ENCODE measurements around the gene ILF3.
"Not testable (repeated sequence)": the region's sequence is repeated elsewhere in the genome, so short reads cannot be mapped to it uniquely, and the experiment has no call there.

The ILF3 gene

GRCh38 chr19:10671922-10672321 lies 17.8 kb downstream of the ILF3 start:
- CTCF ChIA-PET, result interaction anchor here (2.7 to 4.2 kb wide), 2 partner anchors 28 to 91 kb away, joined by 13 to 14 read pairs; no protein-coding TSS in a partner anchor
- H3K4me3 Mint-ChIP-seq, H3K27ac Mint-ChIP-seq, DNase-seq, H3K27me3 Mint-ChIP-seq, H3K4me1 Mint-ChIP-seq, H3K9me3 Mint-ChIP-seq: not testable (repeated sequence)
- H3K36me3 Mint-ChIP-seq, result peaks cover 33% of the 10 kb centered on the region

DNA sequence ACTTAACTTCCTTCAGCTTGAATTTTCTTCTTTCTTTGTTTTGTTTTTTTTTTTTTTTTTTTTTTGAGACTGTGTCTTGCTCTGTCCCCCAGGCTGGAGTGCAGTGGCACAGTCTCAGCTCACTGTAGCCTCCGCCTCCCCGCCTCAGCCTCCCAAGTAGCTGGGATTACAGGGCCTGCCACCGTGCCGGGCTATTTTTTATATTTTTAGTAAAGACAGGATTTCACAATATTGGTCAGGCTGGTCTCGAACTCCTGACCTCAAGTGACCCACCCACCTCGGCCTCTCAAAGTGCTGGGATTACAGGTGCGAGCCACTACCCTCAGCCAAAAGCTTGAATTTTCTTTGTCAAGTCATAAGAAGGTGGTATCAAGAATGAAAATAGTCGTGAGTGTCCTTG lies 21.1 kb downstream of the ILF3 start:
- CTCF ChIA-PET, result interaction anchor here (1.5 kb wide), 1 partner anchor 94 kb away, joined by 4 read pairs; no protein-coding TSS in a partner anchor
- H3K4me1 Mint-ChIP-seq, DNase-seq, H3K4me3 Mint-ChIP-seq, H3K9me3 Mint-ChIP-seq, H3K27ac Mint-ChIP-seq, H3K27me3 Mint-ChIP-seq: not testable (repeated sequence)
- peaks cover 49% of the 10 kb centered on the region for H3K36me3 Mint-ChIP-seq

- CTCF ChIA-PET, result interaction anchor here (1.5 kb wide), 1 partner anchor 22 kb away, joined by 6 read pairs; no protein-coding TSS in a partner anchor
- no peak overlapping the region for H3K27ac Mint-ChIP-seq
These were observed 23.6 kb downstream of the ILF3 start for GRCh38 chr19:10677751-10678150.

GRCh38 chr19:10678813-10679212 lies 24.7 kb downstream of the ILF3 start:
- Mint-ChIP-seq H3K36me3 (peaks cover 48% of the 10 kb centered on the region), H3K27me3 (no peaks in the 10 kb centered on the region), H3K4me1 (no peaks in the 10 kb centered on the region), H3K27ac (no peak overlapping the region), H3K9me3 (no peaks in the 10 kb centered on the region), H3K4me3 (no peak overlapping the region)
- CTCF ChIA-PET, result interaction anchor here (1.5 kb wide), 1 partner anchor 21 kb away, joined by 6 read pairs; no protein-coding TSS in a partner anchor
- no peak for DNase-seq

More at GRCh38 chr19:10677751-10678150, 23.6 kb downstream of the ILF3 start:
- no peak for DNase-seq
- no peak overlapping the region for H3K4me3 Mint-ChIP-seq
- no peaks in the 10 kb centered on the region for H3K4me1 Mint-ChIP-seq
- H3K9me3 Mint-ChIP-seq, result no peaks in the 10 kb centered on the region
- no peaks in the 10 kb centered on the region for H3K27me3 Mint-ChIP-seq
- peaks cover 50% of the 10 kb centered on the region for H3K36me3 Mint-ChIP-seq

DNA sequence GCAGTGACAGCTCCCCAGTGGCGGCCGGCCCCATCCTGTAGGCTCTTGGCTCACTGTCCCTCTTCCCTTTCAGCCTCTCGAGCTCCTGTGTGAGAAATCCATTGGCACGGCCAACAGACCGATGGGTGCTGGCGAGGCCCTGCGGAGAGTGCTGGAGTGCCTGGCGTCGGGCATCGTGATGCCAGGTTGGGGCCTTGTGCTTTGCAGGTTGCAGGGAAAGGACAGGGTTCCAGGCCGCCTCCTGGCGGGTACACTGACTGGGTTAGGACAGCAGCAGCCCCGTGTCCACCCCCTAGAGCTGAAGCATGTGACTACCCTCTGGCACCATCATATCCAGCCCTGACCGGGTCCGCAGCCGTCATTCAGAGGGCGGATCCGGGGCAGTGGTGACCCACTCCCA lies 25.6 kb downstream of the ILF3 start:
- peaks cover 56% of the 10 kb centered on the region for H3K36me3 Mint-ChIP-seq
- CTCF ChIA-PET, result interaction anchor here (1.5 kb wide), 1 partner anchor 18 kb away, joined by 3 read pairs; no protein-coding TSS in a partner anchor
- DNase-seq, result no peak
- no peaks in the 10 kb centered on the region for H3K27me3 Mint-ChIP-seq
- H3K4me3 Mint-ChIP-seq, result no peak overlapping the region
- H3K9me3 Mint-ChIP-seq, result no peaks in the 10 kb centered on the region
- no peak overlapping the region for H3K27ac Mint-ChIP-seq
- H3K4me1 Mint-ChIP-seq, result no peaks in the 10 kb centered on the region

- H3K4me3 Mint-ChIP-seq, result no peak overlapping the region
- no peak for DNase-seq
- peaks cover 52% of the 10 kb centered on the region for H3K36me3 Mint-ChIP-seq
- H3K27ac Mint-ChIP-seq, result no peak overlapping the region
- no peaks in the 10 kb centered on the region for H3K9me3 Mint-ChIP-seq
- H3K27me3 Mint-ChIP-seq, result no peaks in the 10 kb centered on the region
- no peaks in the 10 kb centered on the region for H3K4me1 Mint-ChIP-seq
- CTCF ChIA-PET, result interaction anchor here (0.9 to 1.5 kb wide), 2 partner anchors 17 to 100 kb away, joined by 3 read pairs; no protein-coding TSS in a partner anchor
These were observed 26.5 kb downstream of the ILF3 start for GRCh38 chr19:10680545-10681135.

DNA sequence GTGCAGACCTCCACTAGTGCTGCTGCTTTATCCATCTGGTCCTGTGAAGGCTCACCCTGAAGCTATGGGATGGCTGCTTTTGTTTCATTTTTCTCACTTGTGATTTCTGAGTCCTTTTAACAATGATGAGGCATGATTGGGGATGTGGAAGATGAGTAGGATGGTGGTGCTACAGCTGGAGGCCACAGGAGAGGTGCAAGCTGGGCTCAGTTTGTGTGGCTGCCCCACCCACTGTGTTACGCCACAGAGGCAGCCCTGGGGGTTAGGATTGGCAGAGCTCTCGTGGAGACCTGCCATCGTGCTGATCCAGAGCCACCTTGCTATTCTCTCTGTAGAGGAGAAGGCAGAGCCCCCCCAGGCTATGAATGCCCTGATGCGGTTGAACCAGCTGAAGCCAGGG lies 27.5 kb downstream of the ILF3 start:
- Mint-ChIP-seq H3K4me1 (no peaks in the 10 kb centered on the region), H3K36me3 (peaks cover 49% of the 10 kb centered on the region), H3K27me3 (no peaks in the 10 kb centered on the region), H3K4me3 (peak overlapping the region; percentile 27), H3K27ac (no peak overlapping the region), H3K9me3 (no peaks in the 10 kb centered on the region)
- CTCF ChIA-PET, result interaction anchor here (0.9 to 1.2 kb wide), 2 partner anchors 11 to 101 kb away, joined by 3 to 4 read pairs; no protein-coding TSS in a partner anchor
- no peak for DNase-seq

DNA sequence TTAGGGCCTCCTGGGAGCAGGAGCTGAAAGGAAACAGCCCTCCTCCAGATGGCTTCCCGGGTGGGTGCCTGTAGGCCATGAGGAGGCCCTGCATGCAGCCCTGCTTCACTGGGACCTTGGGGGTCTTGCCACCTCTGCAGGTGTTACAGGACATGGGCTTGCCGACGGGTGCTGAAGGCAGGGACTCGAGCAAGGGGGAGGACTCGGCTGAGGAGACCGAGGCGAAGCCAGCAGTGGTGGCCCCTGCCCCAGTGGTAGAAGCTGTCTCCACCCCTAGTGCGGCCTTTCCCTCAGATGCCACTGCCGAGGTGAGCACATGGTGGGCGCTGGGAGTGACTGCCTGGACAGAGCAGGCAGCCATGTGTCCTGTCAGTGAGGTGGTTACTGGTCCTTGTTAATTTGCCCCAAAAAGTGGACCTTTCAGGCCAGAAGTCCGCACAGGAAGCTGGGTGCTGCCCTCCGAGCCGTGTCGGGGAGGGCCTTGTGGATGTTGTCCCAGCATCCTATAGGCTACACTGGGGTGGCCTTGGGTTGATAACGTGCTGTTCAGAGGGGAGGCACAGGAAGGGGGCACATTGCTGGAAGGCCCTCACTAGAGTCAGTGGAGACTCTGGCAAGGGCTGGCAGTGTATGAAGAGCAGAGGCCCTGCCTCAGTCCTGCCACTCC lies 28.4 kb downstream of the ILF3 start:
- DNase-seq, result no peak
- H3K4me1 Mint-ChIP-seq, result no peaks in the 10 kb centered on the region
- no peak overlapping the region for H3K4me3 Mint-ChIP-seq
- CTCF ChIA-PET, result interaction anchor here (1.2 kb wide), 1 partner anchor 10 kb away, joined by 4 read pairs; no protein-coding TSS in a partner anchor
- H3K27me3 Mint-ChIP-seq, result no peaks in the 10 kb centered on the region
- H3K27ac Mint-ChIP-seq, result no peak overlapping the region
- no peaks in the 10 kb centered on the region for H3K9me3 Mint-ChIP-seq
- H3K36me3 Mint-ChIP-seq, result peaks cover 50% of the 10 kb centered on the region

GRCh38 chr19:10683064-10683426 lies 28.9 kb downstream of the ILF3 start:
- CTCF ChIA-PET, result no interaction called here
- peaks cover 50% of the 10 kb centered on the region for H3K36me3 Mint-ChIP-seq
- H3K27me3 Mint-ChIP-seq, result peaks cover 1% of the 10 kb centered on the region
- no peaks in the 10 kb centered on the region for H3K9me3 Mint-ChIP-seq
- no peak overlapping the region for H3K4me3 Mint-ChIP-seq
- DNase-seq, result no peak
- H3K27ac Mint-ChIP-seq, result no peak overlapping the region
- H3K4me1 Mint-ChIP-seq, result no peaks in the 10 kb centered on the region

DNA sequence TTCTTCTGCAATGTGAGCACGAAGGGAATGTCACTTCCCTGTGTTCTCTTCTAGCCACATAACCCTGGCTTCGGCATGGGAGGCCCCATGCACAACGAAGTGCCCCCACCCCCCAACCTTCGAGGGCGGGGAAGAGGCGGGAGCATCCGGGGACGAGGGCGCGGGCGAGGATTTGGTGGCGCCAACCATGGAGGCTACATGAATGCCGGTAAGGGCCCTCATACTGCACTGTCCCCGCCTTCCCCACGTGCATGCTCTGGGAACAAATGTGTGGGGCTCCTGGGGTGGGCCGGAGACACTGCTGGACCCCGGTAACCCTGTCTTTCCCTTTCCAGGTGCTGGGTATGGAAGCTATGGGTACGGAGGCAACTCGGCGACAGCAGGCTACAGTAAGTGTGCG lies 29.4 kb downstream of the ILF3 start:
- no peak for DNase-seq
- Mint-ChIP-seq H3K36me3 (peaks cover 48% of the 10 kb centered on the region), H3K27ac (no peak overlapping the region), H3K9me3 (no peaks in the 10 kb centered on the region), H3K27me3 (peaks cover 3% of the 10 kb centered on the region), H3K4me1 (no peaks in the 10 kb centered on the region), H3K4me3 (no peak overlapping the region)
- CTCF ChIA-PET, result no interaction called here

- Mint-ChIP-seq H3K36me3 (peaks cover 51% of the 10 kb centered on the region), H3K9me3 (no peaks in the 10 kb centered on the region), H3K4me3 (no peak overlapping the region), H3K27ac (no peak overlapping the region), H3K4me1 (no peaks in the 10 kb centered on the region), H3K27me3 (peaks cover 3% of the 10 kb centered on the region)
- DNase-seq, result no peak
- CTCF ChIA-PET, result interaction anchor here (1.1 kb wide), 1 partner anchor 14 kb away, joined by 4 read pairs; no protein-coding TSS in a partner anchor
These were observed 31.1 kb downstream of the ILF3 start for GRCh38 chr19:10685210-10685609.

- CTCF ChIA-PET, result no interaction called here
- H3K27me3 Mint-ChIP-seq, result peaks cover 3% of the 10 kb centered on the region
These were observed 32.0 kb downstream of the ILF3 start for GRCh38 chr19:10686193-10686592.

DNA sequence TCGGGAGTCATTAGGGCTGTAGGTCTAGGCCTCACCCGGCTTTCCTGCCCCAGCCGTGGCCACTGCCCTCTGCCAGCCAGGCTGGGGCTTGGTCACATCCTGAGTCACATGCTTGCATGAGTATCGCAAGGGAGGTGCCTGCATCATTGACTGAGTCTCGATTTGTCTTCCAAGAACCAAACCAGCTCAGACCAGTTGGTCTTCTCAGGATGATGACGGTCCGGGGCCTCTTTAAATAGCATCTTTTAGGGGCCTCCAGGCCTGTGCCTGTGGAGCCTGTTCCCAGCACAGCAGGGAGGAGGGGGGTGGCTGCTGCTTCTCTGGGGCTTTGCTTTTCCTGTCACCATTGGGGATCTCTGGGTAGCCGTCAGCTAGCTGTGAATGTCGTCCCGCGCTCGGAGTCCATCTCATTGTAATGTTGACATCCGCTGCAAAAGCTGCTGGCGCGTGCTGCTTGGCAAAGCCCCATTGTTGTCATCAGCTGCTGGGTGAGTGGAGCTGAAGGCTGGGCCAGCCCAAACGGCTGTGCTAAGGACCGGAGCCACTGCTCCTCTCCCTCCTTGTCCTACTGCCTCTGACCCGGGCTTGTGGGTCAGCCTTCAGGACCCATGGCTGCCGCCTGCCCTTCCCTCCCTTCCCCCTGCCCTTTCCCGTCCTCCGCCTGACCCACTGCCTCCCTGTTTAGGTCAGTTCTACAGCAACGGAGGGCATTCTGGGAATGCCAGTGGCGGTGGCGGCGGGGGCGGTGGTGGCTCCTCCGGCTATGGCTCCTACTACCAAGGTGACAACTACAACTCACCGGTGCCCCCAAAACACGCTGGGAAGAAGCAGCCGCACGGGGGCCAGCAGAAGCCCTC lies 32.7 kb downstream of the ILF3 start:
- CTCF ChIA-PET, result no interaction called here
- no peak overlapping the region for H3K27ac Mint-ChIP-seq

More at GRCh38 chr19:10686193-10686592, 32.0 kb downstream of the ILF3 start:
- DNase-seq, result no peak
- Mint-ChIP-seq H3K36me3 (peaks cover 49% of the 10 kb centered on the region), H3K27ac (no peak overlapping the region), H3K4me3 (no peak overlapping the region), H3K9me3 (no peaks in the 10 kb centered on the region), H3K4me1 (no peaks in the 10 kb centered on the region)

More for the DNA sequence above, 32.7 kb downstream of the ILF3 start:
- H3K9me3 Mint-ChIP-seq, result no peaks in the 10 kb centered on the region
- DNase-seq, result no peak
- peaks cover 51% of the 10 kb centered on the region for H3K36me3 Mint-ChIP-seq
- no peaks in the 10 kb centered on the region for H3K4me1 Mint-ChIP-seq
- H3K27me3 Mint-ChIP-seq, result peaks cover 3% of the 10 kb centered on the region
- H3K4me3 Mint-ChIP-seq, result no peak overlapping the region
